ENCODE results near the gene FAAP20. TPM values are rescaled to one million over a fixed set of nuclear protein-coding genes. Genes with fewer than 3 reads are reported as not detected.

FAAP20 gene
- total RNA-seq, 1 experiment from 2014 or later: 72.1 TPM

DNA sequence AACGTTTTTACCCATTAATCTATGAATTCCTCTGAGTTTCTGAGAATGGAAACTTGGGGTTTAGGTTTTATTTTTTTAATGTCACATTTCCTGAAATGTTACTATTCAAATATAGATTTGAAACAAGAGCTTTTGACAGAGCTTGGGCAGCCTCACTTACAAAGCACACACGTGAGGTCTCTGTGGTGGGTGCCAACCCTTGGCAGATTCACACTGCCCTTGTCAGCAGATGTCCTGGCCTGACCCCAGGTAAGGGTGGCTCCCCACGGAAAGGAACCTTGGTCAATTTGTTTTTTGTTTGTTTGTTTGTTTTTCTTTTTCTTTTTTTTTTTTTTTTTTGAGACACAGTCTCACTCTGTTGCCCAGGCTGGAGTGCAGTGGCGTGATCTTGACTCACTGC, 53.5 kb downstream of the FAAP20 start:
- no peaks in the 10 kb centered on the region for H3K79me2 ChIP-seq (ENCODE audit: low read depth)
- no peaks in the 10 kb centered on the region for H3K36me3 ChIP-seq (ENCODE audit: low read depth)
- H2AFZ ChIP-seq: no peak overlapping the region
- CTCF ChIA-PET: interaction anchor here (0.7 to 1.3 kb wide), 2 partner anchors 33 to 193 kb away, joined by 7 to 14 read pairs; no protein-coding TSS in a partner anchor
- BruUV-seq (replicated peaks): no TSS peak
- H3K4me2 ChIP-seq: no peak overlapping the region
- peaks cover 10% of the 10 kb centered on the region for H3K4me1 ChIP-seq (replicated peaks; ENCODE audit: insufficient read depth)
- H3F3A ChIP-seq (ENCODE audit: insufficient read depth, low read depth): peaks cover 33% of the 10 kb centered on the region
- intact Hi-C loops (cut with micrococcal nuclease; ENCODE audit: unreplicated experiment): no loop called here
- no peaks in the 10 kb centered on the region for H3K9me3 ChIP-seq (ENCODE audit: insufficient read depth, low read depth)
- TF ChIP-seq, protein P1, sequence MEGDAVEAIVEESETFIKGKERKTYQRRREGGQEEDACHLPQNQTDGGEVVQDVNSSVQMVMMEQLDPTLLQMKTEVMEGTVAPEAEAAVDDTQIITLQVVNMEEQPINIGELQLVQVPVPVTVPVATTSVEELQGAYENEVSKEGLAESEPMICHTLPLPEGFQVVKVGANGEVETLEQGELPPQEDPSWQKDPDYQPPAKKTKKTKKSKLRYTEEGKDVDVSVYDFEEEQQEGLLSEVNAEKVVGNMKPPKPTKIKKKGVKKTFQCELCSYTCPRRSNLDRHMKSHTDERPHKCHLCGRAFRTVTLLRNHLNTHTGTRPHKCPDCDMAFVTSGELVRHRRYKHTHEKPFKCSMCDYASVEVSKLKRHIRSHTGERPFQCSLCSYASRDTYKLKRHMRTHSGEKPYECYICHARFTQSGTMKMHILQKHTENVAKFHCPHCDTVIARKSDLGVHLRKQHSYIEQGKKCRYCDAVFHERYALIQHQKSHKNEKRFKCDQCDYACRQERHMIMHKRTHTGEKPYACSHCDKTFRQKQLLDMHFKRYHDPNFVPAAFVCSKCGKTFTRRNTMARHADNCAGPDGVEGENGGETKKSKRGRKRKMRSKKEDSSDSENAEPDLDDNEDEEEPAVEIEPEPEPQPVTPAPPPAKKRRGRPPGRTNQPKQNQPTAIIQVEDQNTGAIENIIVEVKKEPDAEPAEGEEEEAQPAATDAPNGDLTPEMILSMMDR (conservative IDR thresholded peaks at IDR 0.05): no peak
- TF ChIP-seq EZH2 (IDR thresholded peaks at IDR 0.05; ENCODE audit: low read depth): no peak
- POLR2A ChIA-PET (ENCODE audit: unreplicated experiment): interaction anchor here (0.6 kb wide), 1 partner anchor 11 kb away, joined by 6 read pairs; no protein-coding TSS in a partner anchor
- no peaks in the 10 kb centered on the region for H3K9me2 ChIP-seq (ENCODE audit: insufficient read depth)
- no peak for DNase-seq
- H3K4me3 ChIP-seq: no peak overlapping the region
- 0 out of 2 replicates have a peak, but pooled peaks cover 3% of the 10 kb centered on the region for H4K20me1 ChIP-seq (ENCODE audit: insufficient read depth)
- no peak overlapping the region for H3K27ac ChIP-seq
- H3K27me3 ChIP-seq (ENCODE audit: insufficient read depth, low read depth): no peaks in the 10 kb centered on the region

Other genes starting within 250 kb of the FAAP20 start
- gene CFAP74, start 191.0 kb downstream of the FAAP20 start, total RNA-seq (2021): 2.8 and 3.0 TPM in 2 replicates
- not detected in 2 replicates for gene GABRD, start 175.4 kb downstream of the FAAP20 start, total RNA-seq (2021)
- gene PRKCZ, start 144.4 kb downstream of the FAAP20 start, total RNA-seq (2021): 36.0 and 36.2 TPM in 2 replicates
- 36.2 and 39.1 TPM in 2 replicates for gene SKI, start 33.5 kb upstream of the FAAP20 start, total RNA-seq (2021)
- gene MORN1, start 196.8 kb upstream of the FAAP20 start, total RNA-seq (2021): 47.8 and 51.0 TPM in 2 replicates
- 109 and 131 TPM in 2 replicates for gene RER1, start 197.1 kb upstream of the FAAP20 start, total RNA-seq (2021)
- 24.3 and 26.3 TPM in 2 replicates for gene PEX10, start 217.8 kb upstream of the FAAP20 start, total RNA-seq (2021)

Measured in PC-9 (cell line).